ELF-1 (cell line): Measurements from ENCODE around the gene NDFIP2.
A peak's percentile ranks its signal among the peaks of the same experiment; 100 is the strongest.
"Not testable (repeated sequence)": the region's sequence is repeated elsewhere in the genome, so short reads cannot be mapped to it uniquely, and the experiment has no call there.

Experiments
- DNase-seq: peaks from one replicate; pipeline ENCODE4 v3.0.0-alpha.2; 2016; ENCODE audit warnings: low read depth, low spot score

The NDFIP2 gene

GRCh38 chr13:79531542-79532254 lies 50.7 kb downstream of the NDFIP2 start:
- no peak for DNase-seq

- DNase-seq = no peak
Measured at GRCh38 chr13:79532576-79532975, 51.6 kb downstream of the NDFIP2 start.

GRCh38 chr13:79533781-79534400 lies 52.9 kb downstream of the NDFIP2 start:
- DNase-seq = no peak

GRCh38 chr13:79534596-79534995 lies 53.6 kb downstream of the NDFIP2 start:
- no peak for DNase-seq

- no peak for DNase-seq
Measured at GRCh38 chr13:79538757-79539156, 57.8 kb downstream of the NDFIP2 start.

GRCh38 chr13:79540504-79540903 lies 59.5 kb downstream of the NDFIP2 start:
- no peak for DNase-seq

- DNase-seq = no peak
Measured at GRCh38 chr13:79541426-79542049, 60.6 kb downstream of the NDFIP2 start.

GRCh38 chr13:79543883-79544282 lies 62.9 kb downstream of the NDFIP2 start:
- no peak for DNase-seq

- no peak for DNase-seq
Measured at GRCh38 chr13:79547211-79548195, 66.5 kb downstream of the NDFIP2 start.

GRCh38 chr13:79548902-79549301 lies 67.9 kb downstream of the NDFIP2 start:
- DNase-seq = no peak

GRCh38 chr13:79549355-79550106 lies 68.6 kb downstream of the NDFIP2 start:
- DNase-seq = no peak

GRCh38 chr13:79557666-79558065 lies 76.7 kb downstream of the NDFIP2 start:
- DNase-seq = no peak

- DNase-seq = peak; percentile 45
Measured at GRCh38 chr13:79560954-79561353, 80.0 kb downstream of the NDFIP2 start.

- DNase-seq = no peak
Measured at GRCh38 chr13:79562557-79562956, 81.6 kb downstream of the NDFIP2 start.

- no peak for DNase-seq
Measured at GRCh38 chr13:79566118-79566517, 85.2 kb downstream of the NDFIP2 start.

GRCh38 chr13:79571147-79571546 lies 90.2 kb downstream of the NDFIP2 start:
- no peak for DNase-seq

GRCh38 chr13:79573892-79574291 lies 92.9 kb downstream of the NDFIP2 start:
- DNase-seq = not testable (repeated sequence)

- peak; percentile 52 for DNase-seq
Measured at GRCh38 chr13:79581870-79582315, 100.9 kb downstream of the NDFIP2 start.

- DNase-seq = no peak
Measured at GRCh38 chr13:79582896-79583295, 101.9 kb downstream of the NDFIP2 start.

GRCh38 chr13:79585033-79585432 lies 104.1 kb downstream of the NDFIP2 start:
- no peak for DNase-seq
